22Rv1 (cell line): Measurements from ENCODE around the gene FUCA1.

Experiments
- CTCF ChIP-seq: fragments of 450-650 bp; IDR thresholded peaks from 2 replicates; pipeline ENCODE4 v1.5.1; 2017; ENCODE audit warnings: mild to moderate bottlenecking
- ZFX ChIP-seq: fragments of 450-650 bp; IDR thresholded peaks from 2 replicates; pipeline ENCODE4 v1.6.1; 2017; ENCODE audit warnings: antibody characterized with exemption, borderline replicate concordance

- TF ChIP-seq CTCF, result no peak
- TF ChIP-seq ZFX, result no peak
These were observed 54.1 kb downstream of the FUCA1 start for GRCh38 chr1:23814016-23814415.
